Measurements from ENCODE around the gene PLPP4.

PLPP4 gene

GRCh38 chr10:120513307-120513796 lies 56.3 kb downstream of the PLPP4 start:
- no peak for DNase-seq (ENCODE audit: low read depth)
- no peak overlapping the region for H3K4me3 ChIP-seq (ENCODE audit: low read length)
- TF ChIP-seq CTCF (IDR thresholded peaks at IDR 0.05; ENCODE audit: insufficient read depth, low read depth, low read length, missing control alignments) = no peak

DNA sequence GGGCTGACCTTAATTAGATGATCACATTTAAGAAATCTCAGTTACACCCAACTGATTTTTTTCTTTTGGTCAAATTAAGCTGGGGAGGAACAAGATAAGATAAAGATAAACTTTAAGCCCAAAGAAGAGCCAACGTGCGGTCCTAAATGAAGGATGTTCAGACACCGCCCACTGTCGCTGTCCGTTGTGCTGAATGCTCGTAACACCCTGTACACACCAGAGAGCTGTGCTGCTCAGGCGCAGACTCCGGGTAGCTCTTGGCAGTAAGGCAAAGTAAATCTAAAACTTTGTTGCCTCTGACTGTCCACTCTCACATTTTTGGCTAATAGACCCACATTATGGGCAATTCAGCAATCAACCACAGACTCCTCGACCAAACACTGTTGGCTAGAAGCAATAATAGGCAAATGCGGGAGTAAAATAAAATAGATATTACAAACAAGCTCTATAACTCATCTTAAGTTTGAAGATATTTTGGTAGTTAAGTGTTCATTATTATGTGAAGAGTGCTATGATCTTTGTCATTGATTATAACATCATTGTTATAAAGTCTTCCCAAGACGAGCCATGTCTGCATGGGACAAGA lies 57.1 kb downstream of the PLPP4 start:
- no peak overlapping the region for H3K4me3 ChIP-seq (ENCODE audit: low read length)
- peak; percentile 83 for DNase-seq (ENCODE audit: low read depth)
- no peak for TF ChIP-seq CTCF (IDR thresholded peaks at IDR 0.05; ENCODE audit: insufficient read depth, low read depth, low read length, missing control alignments)

DNA sequence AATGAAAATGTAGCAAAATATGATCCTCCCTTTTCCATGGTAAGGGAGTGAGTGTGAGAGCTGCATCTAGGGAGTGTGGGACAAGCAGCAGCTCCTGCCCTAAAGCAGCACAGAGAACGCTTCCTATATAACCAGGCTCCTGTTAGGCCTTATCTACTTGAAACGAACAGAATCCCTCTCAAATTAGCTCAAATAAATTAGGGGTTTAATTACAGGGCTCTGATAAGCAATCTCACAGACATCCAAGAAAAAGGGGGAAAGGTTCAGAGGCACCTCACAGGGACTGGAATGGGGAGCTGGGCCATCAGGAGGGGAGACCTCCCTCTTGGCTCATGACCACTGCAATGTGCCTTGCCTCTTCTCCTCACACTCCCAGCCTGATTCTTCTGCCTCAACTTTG lies 57.9 kb downstream of the PLPP4 start:
- DNase-seq (ENCODE audit: low read depth) = no peak
- no peak overlapping the region for H3K4me3 ChIP-seq (ENCODE audit: low read length)
- no peak for TF ChIP-seq CTCF (IDR thresholded peaks at IDR 0.05; ENCODE audit: insufficient read depth, low read depth, low read length, missing control alignments)

DNA sequence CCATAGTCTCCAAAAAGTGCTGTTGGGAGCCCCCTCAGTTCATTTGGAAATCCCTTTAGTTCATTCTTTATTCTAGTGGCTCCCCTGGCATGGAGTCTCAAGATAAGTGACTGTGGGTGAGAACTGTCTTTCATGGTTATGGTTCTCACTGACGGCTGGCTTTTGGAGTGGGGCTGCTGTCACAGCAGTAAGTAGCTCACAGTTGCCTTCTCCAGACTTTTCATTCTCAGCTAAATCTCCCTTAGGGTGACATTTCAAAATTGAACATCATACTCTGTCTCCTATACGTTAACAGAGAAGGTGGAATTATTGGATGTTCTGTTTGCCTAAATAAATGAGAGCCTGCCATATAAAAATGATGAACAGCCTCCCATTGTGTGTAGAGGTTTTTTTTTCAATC lies 58.7 kb downstream of the PLPP4 start:
- DNase-seq (ENCODE audit: low read depth) = no peak
- no peak overlapping the region for H3K4me3 ChIP-seq (ENCODE audit: low read length)
- TF ChIP-seq CTCF (IDR thresholded peaks at IDR 0.05; ENCODE audit: insufficient read depth, low read depth, low read length, missing control alignments) = no peak

DNA sequence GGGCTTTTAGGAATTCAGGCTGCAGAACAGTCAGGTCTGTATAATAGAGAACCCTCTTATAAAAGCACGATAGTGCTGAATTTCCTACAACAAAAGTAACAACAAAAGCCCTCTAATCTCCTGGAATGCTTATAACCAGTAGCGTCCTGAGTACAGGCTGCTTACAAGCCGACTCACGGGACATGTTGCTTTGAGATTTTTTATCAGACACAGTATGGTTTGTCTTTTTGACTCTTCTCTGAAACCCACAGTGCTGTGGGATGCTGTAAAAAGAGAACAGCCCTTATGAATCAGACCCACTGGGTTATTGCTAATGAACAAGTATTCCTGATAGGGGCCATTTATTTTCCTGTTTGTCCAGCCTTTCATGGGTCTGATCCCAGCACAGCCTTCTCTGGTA lies 59.4 kb downstream of the PLPP4 start:
- DNase-seq (ENCODE audit: low read depth) = no peak
- H3K4me3 ChIP-seq (ENCODE audit: low read length) = no peak overlapping the region
- no peak for TF ChIP-seq CTCF (IDR thresholded peaks at IDR 0.05; ENCODE audit: insufficient read depth, low read depth, low read length, missing control alignments)

GRCh38 chr10:120517196-120517595 lies 60.2 kb downstream of the PLPP4 start:
- H3K4me3 ChIP-seq (ENCODE audit: low read length) = no peak overlapping the region
- DNase-seq (ENCODE audit: low read depth) = no peak
- TF ChIP-seq CTCF (IDR thresholded peaks at IDR 0.05; ENCODE audit: insufficient read depth, low read depth, low read length, missing control alignments) = no peak

DNA sequence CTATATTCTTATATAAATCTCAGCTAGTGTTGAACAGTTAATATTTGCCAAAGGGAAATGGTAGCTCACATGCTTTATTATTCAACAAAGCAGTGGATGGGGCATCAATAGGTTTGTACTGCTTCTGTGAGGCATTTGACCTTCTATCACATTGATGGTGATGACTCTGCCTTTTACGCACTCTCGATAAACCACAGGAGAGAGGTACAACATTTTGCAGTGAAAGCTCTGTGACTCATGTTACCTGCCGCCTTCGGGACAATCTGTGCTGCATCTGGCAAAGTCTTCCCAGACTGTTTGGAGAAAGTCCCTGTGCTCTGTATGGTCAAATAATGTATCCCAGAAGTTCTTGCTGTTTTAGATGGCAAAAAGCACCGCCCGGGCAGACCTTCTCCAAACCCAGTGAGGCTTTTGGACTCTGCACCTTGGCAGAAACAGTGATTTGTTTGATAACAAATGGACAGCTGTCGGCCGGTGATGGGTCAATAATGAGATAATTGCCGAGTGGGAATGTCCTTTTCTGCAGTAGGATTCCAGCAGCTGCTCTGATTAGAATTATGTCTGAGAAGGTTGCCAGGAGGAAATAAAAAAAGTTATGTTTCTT lies 61.0 kb downstream of the PLPP4 start:
- no peak for TF ChIP-seq CTCF (IDR thresholded peaks at IDR 0.05; ENCODE audit: insufficient read depth, low read depth, low read length, missing control alignments)
- no peak for DNase-seq (ENCODE audit: low read depth)
- no peak overlapping the region for H3K4me3 ChIP-seq (ENCODE audit: low read length)

All from epithelial cell of esophagus (primary cell).